22Rv1 (cell line): ENCODE measurements around the gene MFSD11.
"Not testable (repeated sequence)": the region's sequence is repeated elsewhere in the genome, so short reads cannot be mapped to it uniquely, and the experiment has no call there.

Source experiments
- H3K27ac ChIP-seq: fragments of 450-650 bp; 2 replicates; pipeline ENCODE4 v1.5.1; 2017
- CTCF ChIP-seq: fragments of 450-650 bp; IDR thresholded peaks from 2 replicates; pipeline ENCODE4 v1.5.1; 2017; ENCODE audit warnings: mild to moderate bottlenecking
- ZFX ChIP-seq: fragments of 450-650 bp; IDR thresholded peaks from 2 replicates; pipeline ENCODE4 v1.6.1; 2017; ENCODE audit warnings: antibody characterized with exemption, borderline replicate concordance

Gene MFSD11

GRCh38 chr17:76781056-76781982 lies 43.4 kb downstream of the MFSD11 start:
- no peak for TF ChIP-seq CTCF
- TF ChIP-seq ZFX: no peak
- H3K27ac ChIP-seq: no peak overlapping the region

GRCh38 chr17:76783146-76783545 lies 45.2 kb downstream of the MFSD11 start:
- H3K27ac ChIP-seq: no peak overlapping the region
- TF ChIP-seq ZFX (no peak), CTCF (no peak)

- H3K27ac ChIP-seq: no peak overlapping the region
- no peak for TF ChIP-seq ZFX
- TF ChIP-seq CTCF: no peak
These were observed 47.0 kb downstream of the MFSD11 start for GRCh38 chr17:76784926-76785325.

GRCh38 chr17:76787866-76788265 lies 49.9 kb downstream of the MFSD11 start:
- not testable (repeated sequence) for H3K27ac ChIP-seq

GRCh38 chr17:76789235-76789788 lies 51.4 kb downstream of the MFSD11 start:
- H3K27ac ChIP-seq: no peak overlapping the region
- TF ChIP-seq ZFX: no peak
- TF ChIP-seq CTCF: no peak

- no peak overlapping the region for H3K27ac ChIP-seq
- TF ChIP-seq ZFX: no peak
- TF ChIP-seq CTCF: no peak
These were observed 53.4 kb downstream of the MFSD11 start for GRCh38 chr17:76791053-76791980.

- no peak for TF ChIP-seq CTCF
- TF ChIP-seq ZFX: no peak
- no peak overlapping the region for H3K27ac ChIP-seq
These were observed 54.4 kb downstream of the MFSD11 start for GRCh38 chr17:76792348-76792747.
